Hematopoietic multipotent progenitor cell treated with erythropoietin and hydrocortisone succinate and interleukin-3 and kit ligand, for 17 days (in vitro differentiated cells): ENCODE results near the gene SRPK3.
"Not testable (repeated sequence)": the region's sequence is repeated elsewhere in the genome, so short reads cannot be mapped to it uniquely, and the experiment has no call there.

Experiments
- DNase-seq: peaks from one replicate; pipeline ENCODE4 v3.0.0-alpha.2; 2015; ENCODE audit warnings: low spot score

The SRPK3 gene, protein sequence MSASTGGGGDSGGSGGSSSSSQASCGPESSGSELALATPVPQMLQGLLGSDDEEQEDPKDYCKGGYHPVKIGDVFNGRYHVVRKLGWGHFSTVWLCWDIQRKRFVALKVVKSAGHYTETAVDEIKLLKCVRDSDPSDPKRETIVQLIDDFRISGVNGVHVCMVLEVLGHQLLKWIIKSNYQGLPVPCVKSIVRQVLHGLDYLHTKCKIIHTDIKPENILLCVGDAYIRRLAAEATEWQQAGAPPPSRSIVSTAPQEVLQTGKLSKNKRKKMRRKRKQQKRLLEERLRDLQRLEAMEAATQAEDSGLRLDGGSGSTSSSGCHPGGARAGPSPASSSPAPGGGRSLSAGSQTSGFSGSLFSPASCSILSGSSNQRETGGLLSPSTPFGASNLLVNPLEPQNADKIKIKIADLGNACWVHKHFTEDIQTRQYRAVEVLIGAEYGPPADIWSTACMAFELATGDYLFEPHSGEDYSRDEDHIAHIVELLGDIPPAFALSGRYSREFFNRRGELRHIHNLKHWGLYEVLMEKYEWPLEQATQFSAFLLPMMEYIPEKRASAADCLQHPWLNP

GRCh38 chrX:153780678-153781427, at the start of gene SRPK3:
Gene SRPK3 (plus strand): TSS chrX:153781041. CDS start chrX:153781087, 46 bp downstream.
- no peak for DNase-seq

DNA sequence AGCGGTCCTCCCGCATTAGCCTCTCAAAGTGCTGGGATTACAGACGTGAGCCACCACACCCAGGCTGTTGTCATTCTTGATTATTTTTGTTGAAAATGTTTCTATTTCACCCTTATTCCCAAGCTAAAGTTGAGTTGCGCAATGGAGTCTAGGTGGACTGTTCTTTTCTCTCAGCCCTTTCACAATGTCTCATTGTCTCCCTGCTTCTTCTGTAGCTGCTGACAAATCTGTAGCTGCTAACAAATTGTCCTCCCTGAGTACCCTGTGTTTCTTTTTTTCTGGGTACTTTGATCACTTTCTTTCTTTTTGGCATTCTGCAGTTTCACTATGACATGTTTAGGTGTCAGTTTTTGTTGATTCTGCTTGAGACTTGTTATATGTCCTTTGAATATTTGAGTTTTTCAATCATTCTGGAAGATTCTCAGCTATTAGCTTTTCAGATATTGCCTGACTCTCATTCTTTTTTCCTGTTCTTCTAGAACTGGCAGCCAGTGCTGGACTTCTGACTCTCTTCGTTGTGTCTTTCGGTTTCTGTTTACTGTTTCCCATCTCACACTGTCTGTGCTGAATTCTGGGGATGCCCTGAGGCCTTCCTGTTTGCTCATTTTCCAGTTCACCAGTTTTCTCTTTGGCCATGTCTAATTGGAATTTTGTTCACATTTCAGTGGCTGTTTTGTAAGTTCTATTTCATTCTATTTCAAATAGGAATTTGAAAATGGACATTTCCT, 49.6 kb upstream of the SRPK3 start:
- DNase-seq, result no peak

- no peak for DNase-seq
Observed at GRCh38 chrX:153731845-153732215, 49.0 kb upstream of the SRPK3 start.

- no peak for DNase-seq
Observed at GRCh38 chrX:153732401-153732800, 48.4 kb upstream of the SRPK3 start.

DNA sequence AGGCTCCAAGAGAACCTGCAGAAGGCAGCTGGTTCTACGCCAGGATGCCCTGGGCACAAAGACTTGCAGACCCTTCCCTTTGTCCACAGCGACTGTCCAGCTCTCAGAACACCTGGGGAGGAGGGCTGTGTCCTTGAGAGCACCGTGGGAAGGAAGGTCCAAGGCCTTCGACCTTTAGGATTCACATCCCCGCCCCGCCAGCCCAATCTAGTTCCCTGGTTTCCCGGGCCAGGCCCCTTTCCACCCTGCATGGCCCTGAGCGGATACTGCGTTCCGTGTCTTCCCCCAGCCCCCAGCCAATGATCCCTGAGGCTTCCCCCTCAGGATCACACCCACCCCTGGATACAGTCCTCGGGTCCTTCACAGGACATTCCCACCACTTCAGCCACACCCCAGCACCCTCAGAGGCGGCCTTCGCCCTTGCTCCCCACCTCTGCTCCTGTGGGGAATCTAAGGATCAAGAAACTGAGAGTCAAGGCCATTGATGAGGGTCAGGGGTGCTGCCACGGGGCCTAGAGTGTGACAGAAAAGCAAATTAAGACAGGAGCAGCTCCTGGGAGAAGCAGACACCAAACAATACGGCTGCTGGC, 47.1 kb upstream of the SRPK3 start:
- DNase-seq, result no peak

DNA sequence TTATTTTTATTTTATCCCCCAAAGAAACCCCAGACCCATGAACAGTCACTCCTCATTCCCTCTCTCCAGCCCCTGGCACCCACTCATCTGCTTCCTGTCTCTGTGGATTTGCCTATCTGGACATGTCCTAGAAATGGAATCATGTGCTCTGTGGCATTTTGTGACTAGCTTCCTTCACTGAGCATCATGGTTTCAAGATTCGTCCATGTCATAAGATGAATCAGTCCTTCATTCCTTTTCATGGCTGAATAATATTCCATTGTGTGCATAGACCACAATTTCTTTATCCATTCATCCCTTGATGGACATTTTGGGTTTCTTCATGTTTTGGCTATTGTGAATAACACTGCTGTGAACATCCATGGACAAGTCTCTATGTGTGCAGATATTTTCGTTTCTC, 46.0 kb upstream of the SRPK3 start:
- no peak for DNase-seq

- DNase-seq, result no peak
Observed at GRCh38 chrX:153735274-153735673, 45.6 kb upstream of the SRPK3 start.

DNA sequence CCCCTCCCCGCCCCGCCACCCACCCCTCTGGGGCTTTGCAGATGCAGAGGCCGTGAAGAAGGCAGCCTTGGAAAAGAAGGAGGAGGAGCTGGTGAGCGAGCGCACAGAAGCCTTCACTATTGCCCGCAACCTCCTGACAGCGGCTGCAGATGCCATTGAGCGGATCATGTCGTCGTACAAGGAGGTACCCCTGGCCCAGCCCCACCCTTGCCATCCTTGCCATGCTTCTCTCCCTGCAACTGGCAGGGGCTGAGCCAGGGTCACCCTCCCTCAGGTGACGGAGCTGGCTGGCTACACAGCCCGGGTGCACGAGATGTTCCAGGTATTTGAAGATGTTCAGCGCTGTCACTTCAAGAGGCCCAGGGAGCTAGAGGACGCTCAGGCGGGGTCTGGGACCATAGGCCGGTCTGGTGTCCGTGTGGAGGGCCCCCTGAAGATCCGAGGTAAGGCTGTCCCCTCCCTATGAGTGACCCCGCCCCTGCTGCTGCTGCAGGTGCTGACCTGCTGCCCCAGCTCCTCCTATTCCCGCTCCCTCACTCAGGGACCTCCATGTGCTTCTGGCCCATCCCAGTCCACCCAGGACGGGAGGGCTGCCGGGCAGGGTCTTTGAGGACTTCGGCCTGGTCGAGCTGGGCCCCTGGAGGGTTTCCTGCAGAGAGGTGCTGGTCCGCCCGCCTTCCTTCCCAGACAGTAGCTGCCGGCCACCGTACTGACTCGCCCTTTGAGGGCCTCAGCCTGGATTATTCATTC, 44.6 kb upstream of the SRPK3 start:
- no peak for DNase-seq

DNA sequence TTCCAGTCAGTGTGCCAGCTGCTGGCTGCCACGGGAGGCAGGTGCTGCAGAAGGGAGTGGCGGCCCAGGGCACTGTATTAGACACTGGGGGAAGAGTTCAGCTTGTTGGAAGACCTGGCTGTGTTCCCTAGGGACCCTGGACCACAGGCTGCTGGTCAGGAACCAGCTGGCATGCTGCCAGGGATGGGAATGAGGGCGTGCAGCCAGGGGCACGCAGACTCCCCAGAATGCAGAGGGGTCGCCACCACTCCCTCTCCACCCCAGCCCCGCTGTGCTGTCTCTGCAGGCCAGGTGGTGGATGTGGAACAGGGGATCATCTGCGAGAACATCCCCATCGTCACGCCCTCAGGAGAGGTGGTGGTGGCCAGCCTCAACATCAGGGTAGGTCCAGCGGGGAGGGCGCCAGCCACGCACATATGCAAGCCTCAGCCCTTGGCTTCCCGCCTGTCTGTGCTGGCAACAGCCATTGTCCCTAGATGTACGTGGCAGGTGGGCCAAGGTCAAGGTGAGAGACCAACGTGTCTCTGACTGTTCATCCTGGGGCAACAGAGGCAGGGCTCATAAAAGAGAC, 43.9 kb upstream of the SRPK3 start:
- no peak for DNase-seq

DNA sequence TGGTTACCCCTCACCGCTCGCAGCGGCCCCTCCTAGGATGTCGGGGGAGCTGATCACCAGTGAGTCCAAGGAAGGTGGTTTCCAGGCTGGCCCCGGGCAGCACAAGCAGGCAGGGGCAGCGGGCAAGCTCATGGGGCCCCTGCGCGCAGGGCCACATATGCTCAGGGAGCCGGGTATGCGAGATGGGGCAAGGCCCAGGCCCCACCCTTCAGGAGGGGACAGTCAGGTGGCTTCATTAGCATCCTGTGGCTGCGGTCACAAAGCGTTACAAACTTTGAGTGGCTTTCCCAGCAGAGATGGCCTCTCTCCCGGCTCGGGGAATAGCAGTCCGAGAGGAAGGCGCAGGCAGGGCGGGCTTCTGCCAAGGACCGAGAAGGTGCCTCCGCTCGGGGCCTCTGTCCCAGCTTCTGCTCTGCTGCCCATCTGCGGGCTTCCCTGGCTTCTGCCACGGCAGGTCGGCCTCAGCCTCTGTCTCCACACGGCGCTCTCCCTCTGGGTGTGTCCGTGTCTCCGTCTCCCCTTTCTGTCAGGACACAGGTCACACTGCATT, 42.7 kb upstream of the SRPK3 start:
- no peak for DNase-seq

- no peak for DNase-seq
Observed at GRCh38 chrX:153739754-153740486, 40.9 kb upstream of the SRPK3 start.

DNA sequence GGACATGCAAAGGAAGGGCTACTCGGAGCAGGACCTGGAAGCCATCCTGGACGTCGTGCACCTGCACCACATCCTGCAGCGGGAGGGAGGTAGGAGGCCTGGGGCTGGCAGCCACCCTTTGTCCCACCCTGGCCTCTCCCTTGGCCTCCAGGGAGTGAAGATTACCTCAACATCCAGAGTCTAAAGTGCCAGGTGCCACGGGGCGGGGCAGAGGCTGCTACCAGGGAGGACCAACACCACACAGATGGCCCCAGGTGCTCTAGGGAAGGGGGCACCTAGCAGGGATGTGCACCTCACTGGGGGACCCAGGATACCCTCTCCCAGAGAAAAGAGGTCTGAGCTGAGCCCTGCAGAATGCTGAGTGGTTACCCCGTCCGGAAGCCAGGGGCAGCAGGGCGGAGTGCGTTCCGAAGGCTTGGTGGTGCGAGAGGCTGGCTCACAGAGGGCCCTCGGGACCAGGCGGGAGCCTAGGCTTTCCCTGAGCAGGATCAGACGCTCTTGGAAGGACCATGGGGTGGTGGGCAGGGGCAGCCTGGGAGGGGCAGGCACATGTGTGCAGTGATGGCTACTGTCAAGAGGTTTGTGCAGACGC, 40.1 kb upstream of the SRPK3 start:
- no peak for DNase-seq

- DNase-seq, result no peak
Observed at GRCh38 chrX:153741446-153741845, 39.4 kb upstream of the SRPK3 start.

GRCh38 chrX:153742111-153742510, 38.7 kb upstream of the SRPK3 start:
- DNase-seq, result not testable (repeated sequence)

GRCh38 chrX:153742796-153743467, 37.9 kb upstream of the SRPK3 start:
- DNase-seq, result not testable (repeated sequence)

DNA sequence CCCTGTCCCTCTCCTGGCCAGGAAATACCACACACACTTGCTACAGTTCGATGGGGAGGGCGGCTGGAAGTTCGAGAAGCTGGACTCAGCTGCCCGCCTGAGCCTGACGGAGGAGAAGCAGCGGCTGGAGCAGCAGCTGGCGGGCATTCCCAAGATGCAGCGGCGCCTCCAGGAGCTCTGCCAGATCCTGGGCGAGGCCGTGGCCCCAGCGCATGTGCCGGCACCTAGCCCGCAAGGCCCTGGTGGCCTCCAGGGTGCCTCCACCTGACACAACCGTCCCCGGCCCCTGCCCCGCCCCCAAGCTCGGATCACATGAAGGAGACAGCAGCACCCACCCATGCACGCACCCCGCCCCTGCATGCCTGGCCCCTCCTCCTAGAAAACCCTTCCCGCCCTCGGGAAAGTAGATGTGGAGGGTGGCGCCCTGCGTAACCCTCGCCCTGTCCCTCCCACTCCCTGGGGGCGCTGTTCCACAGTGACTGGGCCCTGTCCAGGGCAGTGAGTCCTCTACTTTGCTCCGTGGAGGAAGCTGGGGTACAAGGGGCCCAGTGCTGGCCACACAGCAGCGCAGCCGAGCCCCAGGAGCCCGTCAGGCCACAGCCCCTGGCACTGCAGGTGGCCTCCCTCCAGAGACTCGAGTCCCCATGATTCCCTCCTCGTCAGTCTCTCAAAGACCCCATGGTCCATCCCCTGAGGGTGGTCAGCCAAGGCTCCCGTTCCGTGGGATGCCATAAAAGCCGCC, 37.2 kb upstream of the SRPK3 start:
- not testable (repeated sequence) for DNase-seq

- no peak for DNase-seq
Observed at GRCh38 chrX:153744210-153745066, 36.4 kb upstream of the SRPK3 start.
